ENCODE measurements around the gene KLHL29. TPM values are rescaled to one million over a fixed set of nuclear protein-coding genes. Genes with fewer than 3 reads are reported as not detected.

The KLHL29 gene
- total RNA-seq, 2 donors from 2014 or later: 1.0 to 2.4 TPM

- DNase-seq: no peak
- H3K36me3 ChIP-seq (ENCODE audit: control insufficient read depth, insufficient read depth, low read length): no peaks in the 10 kb centered on the region
- Mint-ChIP-seq H3K36me3 (ENCODE audit: low read depth) (no peaks in the 10 kb centered on the region), H3K27me3 (ENCODE audit: insufficient read depth) (no peaks in the 10 kb centered on the region), H3K4me1 (peaks cover 24% of the 10 kb centered on the region), H3K4me3 (no peak overlapping the region), H3K9me3 (no peaks in the 10 kb centered on the region), H3K27ac (no peak overlapping the region)
- no peak for TF ChIP-seq CTCF (conservative IDR thresholded peaks at IDR 0.05)
- H3K4me1 ChIP-seq (ENCODE audit: control insufficient read depth, insufficient read depth, low read length): peaks cover 5% of the 10 kb centered on the region
- no peak overlapping the region for H3K4me3 ChIP-seq (ENCODE audit: low read length)
- H3K27me3 ChIP-seq (ENCODE audit: control insufficient read depth, insufficient read depth, low read length, poor library complexity, severe bottlenecking): no peaks in the 10 kb centered on the region
- no peak overlapping the region for H3K27ac ChIP-seq (ENCODE audit: low read depth, low read length)
- no peak overlapping the region for H3K9ac ChIP-seq (ENCODE audit: extremely low read depth, low read length, poor library complexity, severe bottlenecking)
- 78 to 82% methylated on average over 7 of the region's 7 CpGs for WGBS, 2 experiments (ENCODE audit: insufficient coverage in 1 of 2, insufficient read length in 1 of 2)
- H3K9me3 ChIP-seq (ENCODE audit: control insufficient read depth, low read length): no peaks in the 10 kb centered on the region
Measured at GRCh38 chr2:23498943-23499342, 114.0 kb downstream of the KLHL29 start.

GRCh38 chr2:23499439-23499838 lies 114.5 kb downstream of the KLHL29 start:
- peaks cover 24% of the 10 kb centered on the region for H3K4me1 Mint-ChIP-seq
- H3K27ac Mint-ChIP-seq: no peak overlapping the region
- Histone ChIP-seq H3K4me3 (ENCODE audit: low read length) (no peak overlapping the region), H3K27me3 (ENCODE audit: control insufficient read depth, insufficient read depth, low read length, poor library complexity, severe bottlenecking) (no peaks in the 10 kb centered on the region), H3K4me1 (ENCODE audit: control insufficient read depth, insufficient read depth, low read length) (peaks cover 5% of the 10 kb centered on the region), H3K36me3 (ENCODE audit: control insufficient read depth, insufficient read depth, low read length) (no peaks in the 10 kb centered on the region), H3K9ac (ENCODE audit: extremely low read depth, low read length, poor library complexity, severe bottlenecking) (no peak overlapping the region), H3K27ac (ENCODE audit: low read depth, low read length) (no peak overlapping the region), H3K9me3 (ENCODE audit: control insufficient read depth, low read length) (no peaks in the 10 kb centered on the region)
- no peak for TF ChIP-seq CTCF (conservative IDR thresholded peaks at IDR 0.05)
- no peaks in the 10 kb centered on the region for H3K27me3 Mint-ChIP-seq (ENCODE audit: insufficient read depth)
- H3K4me3 Mint-ChIP-seq: no peak overlapping the region
- DNase-seq: no peak
- H3K9me3 Mint-ChIP-seq: no peaks in the 10 kb centered on the region
- H3K36me3 Mint-ChIP-seq (ENCODE audit: low read depth): no peaks in the 10 kb centered on the region
- 93 to 97% methylated on average over 8 of the region's 8 CpGs for WGBS, 2 experiments (ENCODE audit: insufficient coverage in 1 of 2, insufficient read length in 1 of 2)

DNA sequence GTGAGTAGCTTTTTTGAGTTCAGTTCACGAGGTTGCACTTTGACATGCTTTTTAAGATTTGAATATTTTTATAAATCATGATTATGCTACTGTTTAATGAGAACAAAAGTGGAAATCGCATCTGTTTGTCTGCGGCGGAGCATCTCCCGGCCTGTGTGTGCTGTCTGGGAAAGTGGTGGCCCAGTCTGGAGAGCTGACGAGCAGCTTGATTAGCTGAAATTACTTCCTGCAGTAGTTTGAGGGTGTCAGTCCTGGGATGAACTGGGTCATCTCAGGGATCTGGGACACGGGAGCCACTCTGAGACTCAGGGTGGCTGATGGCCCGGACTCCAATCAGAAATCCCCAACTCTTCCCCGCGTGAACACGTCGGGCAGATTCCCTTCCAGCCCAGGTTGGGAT lies 115.9 kb downstream of the KLHL29 start:
- no peaks in the 10 kb centered on the region for H3K36me3 ChIP-seq (ENCODE audit: control insufficient read depth, insufficient read depth, low read length)
- H3K4me3 ChIP-seq (ENCODE audit: low read length): no peak overlapping the region
- no peak overlapping the region for H3K9ac ChIP-seq (ENCODE audit: extremely low read depth, low read length, poor library complexity, severe bottlenecking)
- H3K9me3 ChIP-seq (ENCODE audit: control insufficient read depth, low read length): no peaks in the 10 kb centered on the region
- peaks cover 5% of the 10 kb centered on the region for H3K4me1 ChIP-seq (ENCODE audit: control insufficient read depth, insufficient read depth, low read length)
- no peak for TF ChIP-seq CTCF (conservative IDR thresholded peaks at IDR 0.05)
- no peaks in the 10 kb centered on the region for H3K27me3 ChIP-seq (ENCODE audit: control insufficient read depth, insufficient read depth, low read length, poor library complexity, severe bottlenecking)
- Mint-ChIP-seq H3K4me1 (peaks cover 25% of the 10 kb centered on the region), H3K9me3 (no peaks in the 10 kb centered on the region), H3K27ac (no peak overlapping the region), H3K4me3 (no peak overlapping the region), H3K36me3 (ENCODE audit: low read depth) (no peaks in the 10 kb centered on the region), H3K27me3 (ENCODE audit: insufficient read depth) (no peaks in the 10 kb centered on the region)
- 88 to 91% methylated on average over 12 of the region's 12 CpGs for WGBS, 2 experiments (ENCODE audit: insufficient coverage in 1 of 2, insufficient read length in 1 of 2)
- DNase-seq: no peak
- H3K27ac ChIP-seq (ENCODE audit: low read depth, low read length): no peak overlapping the region

Data from endodermal cell (in vitro differentiated cells).